Measurements from ENCODE around the gene NUS1. TPM values are rescaled to one million over a fixed set of nuclear protein-coding genes. Genes with fewer than 3 reads are reported as not detected.
"Not testable (repeated sequence)": the region's sequence is repeated elsewhere in the genome, so short reads cannot be mapped to it uniquely, and the experiment has no call there.

NUS1 gene
- total RNA-seq, 1 donor from 2014 or later = 14.6 TPM

GRCh38 chr6:117687021-117687648 lies 11.9 kb downstream of the NUS1 start:
- H3K27ac ChIP-seq = no peak overlapping the region
- no peak for DNase-seq (ENCODE audit: low spot score in 2 of 2)
- intact Hi-C loops (cut with DNase I) = no loop called here
- TF ChIP-seq, protein P1, sequence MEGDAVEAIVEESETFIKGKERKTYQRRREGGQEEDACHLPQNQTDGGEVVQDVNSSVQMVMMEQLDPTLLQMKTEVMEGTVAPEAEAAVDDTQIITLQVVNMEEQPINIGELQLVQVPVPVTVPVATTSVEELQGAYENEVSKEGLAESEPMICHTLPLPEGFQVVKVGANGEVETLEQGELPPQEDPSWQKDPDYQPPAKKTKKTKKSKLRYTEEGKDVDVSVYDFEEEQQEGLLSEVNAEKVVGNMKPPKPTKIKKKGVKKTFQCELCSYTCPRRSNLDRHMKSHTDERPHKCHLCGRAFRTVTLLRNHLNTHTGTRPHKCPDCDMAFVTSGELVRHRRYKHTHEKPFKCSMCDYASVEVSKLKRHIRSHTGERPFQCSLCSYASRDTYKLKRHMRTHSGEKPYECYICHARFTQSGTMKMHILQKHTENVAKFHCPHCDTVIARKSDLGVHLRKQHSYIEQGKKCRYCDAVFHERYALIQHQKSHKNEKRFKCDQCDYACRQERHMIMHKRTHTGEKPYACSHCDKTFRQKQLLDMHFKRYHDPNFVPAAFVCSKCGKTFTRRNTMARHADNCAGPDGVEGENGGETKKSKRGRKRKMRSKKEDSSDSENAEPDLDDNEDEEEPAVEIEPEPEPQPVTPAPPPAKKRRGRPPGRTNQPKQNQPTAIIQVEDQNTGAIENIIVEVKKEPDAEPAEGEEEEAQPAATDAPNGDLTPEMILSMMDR (IDR thresholded peaks at IDR 0.05) = no peak
- no peaks in the 10 kb centered on the region for H3K27me3 ChIP-seq
- no peaks in the 10 kb centered on the region for H3K36me3 ChIP-seq
- no peak overlapping the region for H3K4me3 ChIP-seq
- H3K9me3 ChIP-seq = no peaks in the 10 kb centered on the region
- H3K4me1 ChIP-seq = no peaks in the 10 kb centered on the region

DNA sequence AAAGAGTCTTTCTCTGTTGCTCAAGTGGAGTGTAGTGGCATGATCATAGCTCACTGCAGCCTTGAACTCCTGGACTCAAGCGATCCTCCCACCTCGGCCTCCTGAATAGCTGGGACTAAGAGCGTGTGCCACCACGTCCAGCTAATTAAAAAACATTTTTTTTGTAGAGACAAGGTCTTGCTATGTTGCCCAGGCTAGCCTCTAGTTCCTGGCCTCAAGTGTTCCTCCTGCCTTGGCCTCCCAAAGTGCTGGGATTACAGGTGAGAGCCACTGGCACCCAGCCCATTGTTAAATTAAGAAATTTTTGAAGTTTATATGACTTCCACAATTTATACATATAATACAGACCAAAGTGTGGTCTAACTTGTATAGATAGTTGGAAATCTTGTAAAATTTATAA lies 14.3 kb downstream of the NUS1 start:
- H3K27ac ChIP-seq; H3K27me3 ChIP-seq; intact Hi-C loops (cut with DNase I); H3K4me3 ChIP-seq; H3K9me3 ChIP-seq; H3K4me1 ChIP-seq; DNase-seq (ENCODE audit: low spot score in 2 of 2): not testable (repeated sequence)
- H3K36me3 ChIP-seq = peaks cover 3 to 11% of the 10 kb centered on the region in 2 donors

- no peaks in the 10 kb centered on the region for H3K4me1 ChIP-seq
- intact Hi-C loops (cut with DNase I) = no loop called here
- no peaks in the 10 kb centered on the region for H3K27me3 ChIP-seq
- peaks cover 12 to 42% of the 10 kb centered on the region in 2 donors for H3K36me3 ChIP-seq
- DNase-seq (ENCODE audit: low spot score in 2 of 2) = no peak
- no peak overlapping the region for H3K27ac ChIP-seq
- no peaks in the 10 kb centered on the region for H3K9me3 ChIP-seq
- no peak overlapping the region for H3K4me3 ChIP-seq
- TF ChIP-seq, protein P1 (IDR thresholded peaks at IDR 0.05) = no peak
These were observed 31.2 kb downstream of the NUS1 start for GRCh38 chr6:117706504-117706903.

GRCh38 chr6:117706936-117707509 lies 31.8 kb downstream of the NUS1 start:
- H3K27ac ChIP-seq; H3K27me3 ChIP-seq; H3K9me3 ChIP-seq; H3K4me1 ChIP-seq; intact Hi-C loops (cut with DNase I); H3K4me3 ChIP-seq; DNase-seq (ENCODE audit: low spot score in 2 of 2): not testable (repeated sequence)
- H3K36me3 ChIP-seq = peaks cover 12 to 40% of the 10 kb centered on the region in 2 donors

GRCh38 chr6:117711369-117711768 lies 36.1 kb downstream of the NUS1 start:
- DNase-seq (ENCODE audit: low spot score in 2 of 2) = no peak
- no peaks in the 10 kb centered on the region for H3K4me1 ChIP-seq
- no peaks in the 10 kb centered on the region for H3K9me3 ChIP-seq
- no peak overlapping the region for H3K4me3 ChIP-seq
- intact Hi-C loops (cut with DNase I) = no loop called here
- peaks cover 3 to 7% of the 10 kb centered on the region in 2 donors for H3K36me3 ChIP-seq
- H3K27ac ChIP-seq = no peak overlapping the region
- no peaks in the 10 kb centered on the region for H3K27me3 ChIP-seq
- TF ChIP-seq, protein P1 (IDR thresholded peaks at IDR 0.05) = no peak

DNA sequence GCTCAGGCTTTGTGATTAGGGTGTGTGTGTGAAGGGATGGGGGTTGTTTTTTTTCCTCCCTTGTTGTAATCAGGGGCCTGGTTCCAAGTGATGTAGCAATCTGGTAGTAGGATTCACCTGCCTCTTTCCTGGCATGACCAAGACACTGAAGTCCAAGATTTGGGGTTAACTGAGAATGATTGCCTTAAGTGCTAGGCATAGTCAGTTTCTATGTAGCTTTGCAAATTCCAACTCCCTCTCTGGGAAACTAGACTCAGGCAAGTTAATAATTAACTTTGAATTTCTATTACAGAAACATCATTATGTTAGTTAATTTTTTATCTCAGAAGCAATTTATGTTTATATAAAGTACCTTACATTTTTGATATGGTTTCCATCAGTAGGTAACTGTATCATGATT lies 43.6 kb downstream of the NUS1 start:
- no peak overlapping the region for H3K4me3 ChIP-seq
- no peak for DNase-seq (ENCODE audit: low spot score in 2 of 2)
- peaks cover 0 to 3% of the 10 kb centered on the region in 2 donors for H3K9me3 ChIP-seq
- H3K36me3 ChIP-seq = no peaks in the 10 kb centered on the region
- no peak overlapping the region for H3K27ac ChIP-seq
- intact Hi-C loops (cut with DNase I) = no loop called here
- H3K27me3 ChIP-seq = no peaks in the 10 kb centered on the region
- TF ChIP-seq, protein P1 (IDR thresholded peaks at IDR 0.05) = no peak
- no peaks in the 10 kb centered on the region for H3K4me1 ChIP-seq

DNA sequence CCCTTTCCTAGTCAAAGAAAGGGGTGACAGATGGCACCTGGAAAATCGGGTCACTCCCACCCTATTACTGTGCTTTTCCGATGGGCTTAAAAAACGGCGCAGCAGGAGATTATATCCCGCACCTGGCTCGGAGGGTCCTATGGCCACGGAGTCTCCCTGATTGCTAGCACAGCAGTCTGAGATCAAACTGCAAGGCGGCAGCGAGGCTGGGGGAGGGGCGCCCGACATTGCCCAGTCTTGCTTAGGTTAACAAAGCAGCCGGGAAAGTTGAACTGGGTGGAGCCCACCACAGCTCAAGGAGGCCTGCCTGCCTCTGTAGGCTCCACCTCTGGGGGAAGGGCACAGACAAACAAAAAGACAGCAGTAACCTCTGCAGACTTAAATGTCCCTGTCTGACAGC lies 46.3 kb downstream of the NUS1 start:
- DNase-seq (ENCODE audit: low spot score in 2 of 2); H3K4me1 ChIP-seq; intact Hi-C loops (cut with DNase I); H3K27me3 ChIP-seq; H3K36me3 ChIP-seq; H3K9me3 ChIP-seq; H3K27ac ChIP-seq; H3K4me3 ChIP-seq: not testable (repeated sequence)
